Endodermal cell (in vitro differentiated cells): Measurements from ENCODE around the gene GRIP2. TPM values are rescaled to one million over a fixed set of nuclear protein-coding genes. Genes with fewer than 3 reads are reported as not detected.

Source experiments
- DNase-seq: peaks from one replicate; pipeline ENCODE4 v3.0.0-alpha.2; 2017
- H3K27ac ChIP-seq: 2 replicates; pipeline ENCODE4 v1.5.1; 2013; ENCODE audit warnings: mild to moderate bottlenecking, low read depth, low read length, moderate library complexity
- H3K27me3 ChIP-seq: 2 replicates; pipeline ENCODE4 v1.6.1; 2013; ENCODE audit warnings: mild to moderate bottlenecking, low read length, moderate library complexity; ENCODE audit not compliant: insufficient read depth, control insufficient read depth, poor library complexity, severe bottlenecking
- H3K36me3 ChIP-seq: 2 replicates; pipeline ENCODE4 v1.7.0; 2013; ENCODE audit warnings: mild to moderate bottlenecking, low read length, moderate library complexity; ENCODE audit not compliant: control insufficient read depth, insufficient read depth
- H3K4me1 ChIP-seq: one replicate; pipeline ENCODE4 v1.7.0; 2013; ENCODE audit warnings: low read length; ENCODE audit not compliant: control insufficient read depth, insufficient read depth
- H3K4me3 ChIP-seq: 2 replicates; pipeline ENCODE4 v1.5.1; 2013; ENCODE audit warnings: mild to moderate bottlenecking, low read length, moderate library complexity
- H3K9ac ChIP-seq: 2 replicates; pipeline ENCODE4 v1.6.1; 2013; ENCODE audit warnings: mild to moderate bottlenecking, low read length, moderate library complexity; ENCODE audit not compliant: poor library complexity, severe bottlenecking; ENCODE audit errors: extremely low read depth
- H3K9me3 ChIP-seq: 2 replicates; pipeline ENCODE4 v1.6.1; 2013; ENCODE audit warnings: mild to moderate bottlenecking, low read length, moderate library complexity; ENCODE audit not compliant: control insufficient read depth
- H3K27ac Mint-ChIP-seq: 2 replicates; pipeline ENCODE4 v1.8.0; 2020; ENCODE audit warnings: mixed read lengths
- H3K27me3 Mint-ChIP-seq: 2 replicates; pipeline ENCODE4 v1.8.0; 2021; ENCODE audit warnings: mild to moderate bottlenecking, mixed read lengths; ENCODE audit not compliant: insufficient read depth
- H3K36me3 Mint-ChIP-seq: 2 replicates; pipeline ENCODE4 v1.8.0; 2020; ENCODE audit warnings: low read depth, mixed read lengths
- H3K4me1 Mint-ChIP-seq: 2 replicates; pipeline ENCODE4 v1.8.0; 2020; ENCODE audit warnings: mixed read lengths
- H3K4me3 Mint-ChIP-seq: 2 replicates; pipeline ENCODE4 v1.8.0; 2020; ENCODE audit warnings: mild to moderate bottlenecking, moderate library complexity, mixed read lengths
- H3K9me3 Mint-ChIP-seq: 2 replicates; pipeline ENCODE4 v1.8.0; 2020; ENCODE audit warnings: mild to moderate bottlenecking, mixed read lengths
- WGBS, 2 experiments: methylation state at CpG; one replicate each; pipeline versions ENCODE4 v1.1.5 to v1.1.7; 2013; ENCODE audit warnings: missing lambda C conversion rate in 2 of 2, mixed read lengths in 1 of 2; ENCODE audit not compliant: insufficient coverage in 1 of 2, insufficient read length in 1 of 2; 5-methylcytosine and 5-hydroxymethylcytosine counted together
- total RNA-seq, 2 donors: library from RNA; stranded (reverse); fragmentation: NEBNext Ultra II Directional in 1 of 2; extraction: Animal tissue kit (Norgen Biotek cat#: 25700) in 1 of 2; gene quantifications; 2 replicates in 1 of 2; 3 replicates in 1 of 2; pipeline ENCODE4 v1.2.1, GENCODE V29; 2021
- TF ChIP-seq, protein P1 (sequence below): fragments of 200-600 bp; sonication (generic); conservative IDR thresholded peaks from 2 replicates; pipeline ENCODE4 v1.5.0; 2021; ENCODE audit warnings: antibody characterized with exemption, mild to moderate bottlenecking

Gene GRIP2
- total RNA-seq, 2 donors from 2014 or later: 2.0 to 2.2 TPM

DNA sequence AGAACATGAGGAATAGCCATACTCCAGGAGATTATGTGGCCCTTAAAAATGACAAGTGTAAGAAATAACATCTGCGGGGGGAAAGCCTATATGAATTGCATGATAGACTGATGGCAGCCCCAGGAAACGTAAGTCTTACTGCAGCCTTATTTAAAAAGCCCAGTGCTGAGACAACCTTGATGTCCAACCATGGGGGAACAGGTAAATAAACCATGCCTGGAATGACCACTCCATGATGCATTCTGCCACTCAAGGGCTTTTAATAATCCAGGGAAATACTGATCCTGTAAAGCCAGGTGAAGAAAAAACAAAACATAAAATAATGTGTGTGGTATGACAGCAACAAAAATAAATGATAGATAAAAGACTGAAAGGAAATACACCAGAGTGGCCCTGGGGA lies 46.5 kb upstream of the GRIP2 start:
- Mint-ChIP-seq H3K27me3 (no peaks in the 10 kb centered on the region), H3K27ac (no peak overlapping the region), H3K9me3 (no peaks in the 10 kb centered on the region), H3K4me3 (no peak overlapping the region), H3K36me3 (no peaks in the 10 kb centered on the region), H3K4me1 (no peaks in the 10 kb centered on the region)
- TF ChIP-seq, protein P1, sequence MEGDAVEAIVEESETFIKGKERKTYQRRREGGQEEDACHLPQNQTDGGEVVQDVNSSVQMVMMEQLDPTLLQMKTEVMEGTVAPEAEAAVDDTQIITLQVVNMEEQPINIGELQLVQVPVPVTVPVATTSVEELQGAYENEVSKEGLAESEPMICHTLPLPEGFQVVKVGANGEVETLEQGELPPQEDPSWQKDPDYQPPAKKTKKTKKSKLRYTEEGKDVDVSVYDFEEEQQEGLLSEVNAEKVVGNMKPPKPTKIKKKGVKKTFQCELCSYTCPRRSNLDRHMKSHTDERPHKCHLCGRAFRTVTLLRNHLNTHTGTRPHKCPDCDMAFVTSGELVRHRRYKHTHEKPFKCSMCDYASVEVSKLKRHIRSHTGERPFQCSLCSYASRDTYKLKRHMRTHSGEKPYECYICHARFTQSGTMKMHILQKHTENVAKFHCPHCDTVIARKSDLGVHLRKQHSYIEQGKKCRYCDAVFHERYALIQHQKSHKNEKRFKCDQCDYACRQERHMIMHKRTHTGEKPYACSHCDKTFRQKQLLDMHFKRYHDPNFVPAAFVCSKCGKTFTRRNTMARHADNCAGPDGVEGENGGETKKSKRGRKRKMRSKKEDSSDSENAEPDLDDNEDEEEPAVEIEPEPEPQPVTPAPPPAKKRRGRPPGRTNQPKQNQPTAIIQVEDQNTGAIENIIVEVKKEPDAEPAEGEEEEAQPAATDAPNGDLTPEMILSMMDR: no peak
- H3K9me3 ChIP-seq: no peaks in the 10 kb centered on the region
- WGBS, 2 experiments: 93 to 94% methylated on average over 2 of the region's 2 CpGs
- no peak overlapping the region for H3K4me3 ChIP-seq
- no peaks in the 10 kb centered on the region for H3K4me1 ChIP-seq
- H3K36me3 ChIP-seq: no peaks in the 10 kb centered on the region
- H3K27me3 ChIP-seq: no peaks in the 10 kb centered on the region
- H3K9ac ChIP-seq: no peak overlapping the region
- no peak overlapping the region for H3K27ac ChIP-seq
- no peak for DNase-seq

DNA sequence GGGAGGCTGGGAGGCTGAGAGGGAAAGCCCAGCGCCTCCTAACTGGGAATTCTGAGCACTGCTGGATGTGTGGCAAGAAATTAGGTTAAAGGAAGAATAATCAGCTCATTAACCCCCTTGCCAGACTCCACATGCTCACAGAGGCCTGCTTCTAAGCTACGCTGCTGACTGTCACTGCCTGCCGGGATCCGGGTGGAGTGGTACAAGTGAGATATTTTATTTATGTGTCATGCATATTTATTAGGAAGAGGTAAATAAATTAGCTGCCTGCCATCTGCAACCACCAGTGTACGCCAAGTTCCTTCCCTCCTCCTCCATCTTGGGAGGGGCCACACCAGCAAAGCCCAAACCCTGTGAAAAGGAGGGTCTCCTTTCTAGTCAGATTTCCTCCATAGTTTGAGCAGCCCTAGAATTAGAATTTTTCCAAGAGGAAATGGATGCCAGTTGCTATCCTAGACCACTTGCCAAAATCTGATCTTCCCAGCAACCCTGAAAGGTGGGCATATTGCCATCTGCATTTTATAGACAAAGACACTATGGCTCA lies 43.5 kb upstream of the GRIP2 start:
- Mint-ChIP-seq H3K27me3 (peaks cover 3% of the 10 kb centered on the region), H3K27ac (no peak overlapping the region), H3K36me3 (no peaks in the 10 kb centered on the region), H3K4me3 (no peak overlapping the region), H3K9me3 (no peaks in the 10 kb centered on the region), H3K4me1 (no peaks in the 10 kb centered on the region)
- H3K9ac ChIP-seq: no peak overlapping the region
- no peak overlapping the region for H3K27ac ChIP-seq
- H3K4me3 ChIP-seq: no peak overlapping the region
- no peaks in the 10 kb centered on the region for H3K4me1 ChIP-seq
- WGBS, 2 experiments: 92% methylated on average over 5 of the region's 5 CpGs; no CpG with 5 or more reads in 1 of the 2 experiments
- H3K27me3 ChIP-seq: no peaks in the 10 kb centered on the region
- no peak for DNase-seq
- TF ChIP-seq, protein P1: no peak
- H3K9me3 ChIP-seq: no peaks in the 10 kb centered on the region
- H3K36me3 ChIP-seq: no peaks in the 10 kb centered on the region

DNA sequence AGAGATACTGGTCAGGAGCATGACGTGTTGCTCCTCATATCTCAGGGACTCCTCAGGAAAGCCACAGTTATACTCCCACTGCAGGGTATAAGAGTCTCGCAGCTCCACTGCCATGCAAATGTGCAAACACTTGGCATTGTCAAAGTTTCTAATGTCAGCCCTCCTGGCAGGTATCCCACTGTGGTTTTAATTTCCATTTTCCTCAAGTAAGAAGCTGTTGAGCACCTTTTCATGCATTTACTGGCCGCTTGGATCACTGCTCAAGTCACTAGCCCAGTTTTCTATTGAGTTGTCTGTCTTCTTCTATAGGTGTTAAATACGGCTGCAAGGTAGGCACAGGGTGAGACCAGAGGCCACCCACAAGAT lies 41.9 kb upstream of the GRIP2 start:
- TF ChIP-seq, protein P1: no peak
- no peak for DNase-seq
- H3K9me3 Mint-ChIP-seq: no peaks in the 10 kb centered on the region
- H3K4me3 ChIP-seq: no peak overlapping the region
- no peaks in the 10 kb centered on the region for H3K4me1 ChIP-seq
- no peak overlapping the region for H3K27ac ChIP-seq
- no peak overlapping the region for H3K9ac ChIP-seq
- peaks cover 3% of the 10 kb centered on the region for H3K27me3 Mint-ChIP-seq
- H3K9me3 ChIP-seq: no peaks in the 10 kb centered on the region
- no peaks in the 10 kb centered on the region for H3K36me3 Mint-ChIP-seq
- no peaks in the 10 kb centered on the region for H3K27me3 ChIP-seq
- no peaks in the 10 kb centered on the region for H3K36me3 ChIP-seq
- no peak overlapping the region for H3K4me3 Mint-ChIP-seq
- no peaks in the 10 kb centered on the region for H3K4me1 Mint-ChIP-seq
- H3K27ac Mint-ChIP-seq: no peak overlapping the region
- WGBS, 2 experiments: 74 to 76% methylated on average over 4 of the region's 4 CpGs
